HEK293 (cell line): Measurements from ENCODE around the gene TEX2.
"Not testable (repeated sequence)": the region's sequence is repeated elsewhere in the genome, so short reads cannot be mapped to it uniquely, and the experiment has no call there.

Experiments
- CTCF ChIA-PET: fragments of 350-600 bp; formaldehyde crosslinking; extraction: SDS; loops from one replicate; lab custom pipeline; 2021; ENCODE audit warnings: antibody characterized with exemption; lab: Yijun Ruan, JAX
- POLR2A ChIA-PET: fragments of 300-600 bp; formaldehyde crosslinking; extraction: SDS; loops from one replicate; lab custom pipeline; 2020; ENCODE audit warnings: antibody characterized with exemption, inconsistent platforms; lab: Yijun Ruan, JAX
- H3K27ac ChIP-seq: fragments of 200-500 bp; sonication (Bioruptor generic); 2 replicates; pipeline ENCODE4 v1.5.1; 2014; ENCODE audit warnings: low read depth, low read length, control low read depth, inconsistent platforms; ENCODE audit errors: extremely low read depth
- H3K36me3 ChIP-seq, 2 experiments: fragments of 200-500 bp in 1 of 2; sonication (Bioruptor generic) in 1 of 2; 1 replicate in 1 of 2; 2 replicates in 1 of 2; pipeline ENCODE4 v1.5.1; 2014 to 2017; ENCODE audit warnings: inconsistent platforms in 2 of 2, low read length in 2 of 2; ENCODE audit not compliant: control insufficient read depth in 2 of 2, insufficient read depth in 1 of 2
- H3K4me1 ChIP-seq: fragments of 200-500 bp; sonication (Bioruptor generic); 2 replicates; pipeline ENCODE4 v1.5.1; 2014; ENCODE audit warnings: mild to moderate bottlenecking, low read length, inconsistent platforms; ENCODE audit not compliant: control insufficient read depth, insufficient read depth
- H3K4me3 ChIP-seq: 2 replicates; pipeline ENCODE4 v1.5.1; 2011; ENCODE audit warnings: low read depth, mild to moderate bottlenecking, control low read depth, low read length, moderate library complexity
- H3K9me3 ChIP-seq: fragments of 200-500 bp; sonication (Bioruptor generic); 2 replicates; pipeline ENCODE4 v1.5.1; 2014; ENCODE audit warnings: low read depth, low read length, inconsistent platforms; ENCODE audit not compliant: control insufficient read depth, insufficient read depth
- EGR2 ChIP-seq: fragments of 450-650 bp; formaldehyde crosslinking; IDR thresholded peaks from 2 replicates; pipeline ENCODE4 v1.5.1; 2016; ENCODE audit warnings: low read depth, missing biosample characterization, missing genetic modification characterization
- GLIS1 ChIP-seq: fragments of 450-650 bp; formaldehyde crosslinking; IDR thresholded peaks from 2 replicates; pipeline ENCODE4 v1.5.1; 2016; ENCODE audit warnings: missing biosample characterization, missing genetic modification characterization
- IKZF3 ChIP-seq: fragments of 450-650 bp; IDR thresholded peaks from 2 replicates; pipeline ENCODE4 v1.5.0; 2018; ENCODE audit warnings: missing biosample characterization, mild to moderate bottlenecking, missing genetic modification characterization, moderate library complexity
- ZEB2 ChIP-seq: fragments of 450-650 bp; formaldehyde crosslinking; IDR thresholded peaks from 2 replicates; pipeline ENCODE4 v1.5.1; 2016; ENCODE audit warnings: missing biosample characterization, missing genetic modification characterization
- ZFHX2 ChIP-seq: fragments of 450-650 bp; formaldehyde crosslinking; conservative IDR thresholded peaks from 2 replicates; pipeline ENCODE4 v1.5.1; 2016; ENCODE audit warnings: missing biosample characterization, missing genetic modification characterization
- ZIC2 ChIP-seq: fragments of 450-650 bp; formaldehyde crosslinking; IDR thresholded peaks from 2 replicates; pipeline ENCODE4 v1.5.1; 2016; ENCODE audit warnings: missing biosample characterization, missing genetic modification characterization
- ZNF341 ChIP-seq: fragments of 450-650 bp; formaldehyde crosslinking; IDR thresholded peaks from 2 replicates; pipeline ENCODE4; 2016; ENCODE audit warnings: low read depth, missing biosample characterization, missing genetic modification characterization
- ZNF529 ChIP-seq: fragments of 450-650 bp; formaldehyde crosslinking; IDR thresholded peaks from 2 replicates; pipeline ENCODE4 v1.5.1; 2017; ENCODE audit warnings: missing genetic modification characterization, missing biosample characterization; ENCODE audit not compliant: insufficient replicate concordance
- ZNF610 ChIP-seq: fragments of 450-650 bp; formaldehyde crosslinking; IDR thresholded peaks from 2 replicates; pipeline ENCODE4 v1.5.1; 2016; ENCODE audit warnings: missing biosample characterization, missing genetic modification characterization, borderline replicate concordance
- ZNF624 ChIP-seq: fragments of 450-650 bp; formaldehyde crosslinking; IDR thresholded peaks from 2 replicates; pipeline ENCODE4 v1.5.1; 2017; ENCODE audit warnings: missing biosample characterization, missing genetic modification characterization
- ZNF658 ChIP-seq: fragments of 450-650 bp; formaldehyde crosslinking; IDR thresholded peaks from 2 replicates; pipeline ENCODE4; 2016; ENCODE audit warnings: missing biosample characterization, missing genetic modification characterization
- TF ChIP-seq, protein P1 (sequence below): fragments of 450-650 bp; formaldehyde crosslinking; IDR thresholded peaks from 2 replicates; pipeline ENCODE4 v1.5.1; 2016; ENCODE audit warnings: missing biosample characterization, missing genetic modification characterization
- TF ChIP-seq, protein P2 (sequence below): fragments of 450-650 bp; formaldehyde crosslinking; IDR thresholded peaks from 2 replicates; pipeline ENCODE4 v1.5.1; 2017; ENCODE audit warnings: missing biosample characterization, missing genetic modification characterization
- TF ChIP-seq, protein P3 (sequence below): fragments of 450-650 bp; formaldehyde crosslinking; IDR thresholded peaks from 2 replicates; pipeline ENCODE4 v1.5.1; 2016; ENCODE audit warnings: missing biosample characterization, missing genetic modification characterization

TEX2 gene

DNA sequence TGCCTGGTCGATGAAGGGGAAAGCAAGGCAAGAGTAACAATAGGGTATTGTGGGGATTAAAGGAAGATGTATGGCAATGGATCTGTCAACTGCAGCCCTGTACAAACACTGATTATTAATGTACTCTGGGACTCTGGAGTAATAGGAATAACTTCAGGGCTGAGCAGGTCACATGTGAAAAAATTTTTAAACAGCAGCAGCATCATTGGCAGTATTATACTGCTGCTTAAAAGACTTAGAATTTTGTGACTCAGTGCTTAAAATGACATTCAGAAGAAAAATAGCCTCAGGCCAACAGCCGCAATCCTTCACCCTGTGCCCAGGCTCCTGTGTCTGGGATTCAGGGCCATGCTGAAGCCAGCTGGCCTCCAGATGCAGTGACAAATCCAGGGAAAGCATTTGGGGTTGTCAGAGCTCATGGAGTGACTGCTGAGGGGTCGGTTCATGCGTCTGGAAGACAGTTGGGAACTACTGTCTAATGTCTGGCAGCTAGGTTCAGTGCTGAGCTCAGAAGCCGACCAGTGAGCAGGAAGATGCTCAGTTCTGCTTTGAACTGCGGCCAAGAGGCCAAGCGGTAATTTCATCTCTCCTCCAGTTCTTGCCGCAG, 22.2 kb downstream of the TEX2 start (continued):
- TF ChIP-seq, protein P1, sequence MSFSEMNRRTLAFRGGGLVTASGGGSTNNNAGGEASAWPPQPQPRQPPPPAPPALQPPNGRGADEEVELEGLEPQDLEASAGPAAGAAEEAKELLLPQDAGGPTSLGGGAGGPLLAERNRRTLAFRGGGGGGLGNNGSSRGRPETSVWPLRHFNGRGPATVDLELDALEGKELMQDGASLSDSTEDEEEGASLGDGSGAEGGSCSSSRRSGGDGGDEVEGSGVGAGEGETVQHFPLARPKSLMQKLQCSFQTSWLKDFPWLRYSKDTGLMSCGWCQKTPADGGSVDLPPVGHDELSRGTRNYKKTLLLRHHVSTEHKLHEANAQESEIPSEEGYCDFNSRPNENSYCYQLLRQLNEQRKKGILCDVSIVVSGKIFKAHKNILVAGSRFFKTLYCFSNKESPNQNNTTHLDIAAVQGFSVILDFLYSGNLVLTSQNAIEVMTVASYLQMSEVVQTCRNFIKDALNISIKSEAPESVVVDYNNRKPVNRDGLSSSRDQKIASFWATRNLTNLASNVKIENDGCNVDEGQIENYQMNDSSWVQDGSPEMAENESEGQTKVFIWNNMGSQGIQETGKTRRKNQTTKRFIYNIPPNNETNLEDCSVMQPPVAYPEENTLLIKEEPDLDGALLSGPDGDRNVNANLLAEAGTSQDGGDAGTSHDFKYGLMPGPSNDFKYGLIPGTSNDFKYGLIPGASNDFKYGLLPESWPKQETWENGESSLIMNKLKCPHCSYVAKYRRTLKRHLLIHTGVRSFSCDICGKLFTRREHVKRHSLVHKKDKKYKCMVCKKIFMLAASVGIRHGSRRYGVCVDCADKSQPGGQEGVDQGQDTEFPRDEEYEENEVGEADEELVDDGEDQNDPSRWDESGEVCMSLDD (tag by site-specific recombination), result no peak
- TF ChIP-seq IKZF3 (tag by site-specific recombination) (0 out of 2 replicates have a peak, but pooled peaks have one; percentile 33), ZNF529 (tag by site-specific recombination) (no peak), ZNF658 (tag by site-specific recombination) (no peak), ZNF624 (tag by site-specific recombination) (no peak)

DNA sequence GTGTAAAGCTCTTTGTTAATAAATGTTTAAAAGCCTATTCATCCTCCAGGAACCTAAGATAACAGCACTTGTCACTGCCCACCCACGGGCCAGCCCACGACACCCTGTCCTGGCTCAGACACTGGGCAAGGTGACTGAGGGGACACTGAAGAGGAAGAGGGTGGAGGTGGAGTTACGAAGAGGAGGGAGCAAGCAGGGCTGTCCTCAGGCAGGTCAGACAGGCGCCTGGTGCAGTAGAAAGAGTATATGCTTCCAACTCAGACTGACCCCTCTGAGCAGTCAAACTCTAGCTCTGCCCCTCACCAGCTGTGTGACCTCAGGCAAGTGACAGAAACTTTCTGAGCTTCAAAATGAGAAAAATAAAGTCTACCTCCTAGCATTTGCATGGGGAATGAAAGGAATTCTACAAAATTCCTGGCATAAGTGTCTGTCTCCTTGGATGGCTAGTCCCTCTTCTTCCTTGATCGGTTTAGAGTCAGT, 22.8 kb downstream of the TEX2 start:
- H3K27ac ChIP-seq, result no peak overlapping the region
- H3K9me3 ChIP-seq, result no peaks in the 10 kb centered on the region
- CTCF ChIA-PET, result interaction anchor here (1.3 kb wide), 1 partner anchor 338 kb away, joined by 3 read pairs; no protein-coding TSS in a partner anchor
- H3K4me1 ChIP-seq, result peaks cover 8% of the 10 kb centered on the region
- H3K36me3 ChIP-seq, result no peaks in the 10 kb centered on the region; a peak in 1 of 3 replicates
- TF ChIP-seq ZEB2, result no peak
- peak; percentile 95 for TF ChIP-seq EGR2 (tag by site-specific recombination)
- peak; percentile 97 for TF ChIP-seq ZFHX2 (tag by site-specific recombination)
- no peak overlapping the region for H3K4me3 ChIP-seq
- POLR2A ChIA-PET, result interaction anchor here (1.4 to 1.9 kb wide), 2 partner anchors 23 to 95 kb away, joined by 3 to 5 read pairs; no protein-coding TSS in a partner anchor

DNA sequence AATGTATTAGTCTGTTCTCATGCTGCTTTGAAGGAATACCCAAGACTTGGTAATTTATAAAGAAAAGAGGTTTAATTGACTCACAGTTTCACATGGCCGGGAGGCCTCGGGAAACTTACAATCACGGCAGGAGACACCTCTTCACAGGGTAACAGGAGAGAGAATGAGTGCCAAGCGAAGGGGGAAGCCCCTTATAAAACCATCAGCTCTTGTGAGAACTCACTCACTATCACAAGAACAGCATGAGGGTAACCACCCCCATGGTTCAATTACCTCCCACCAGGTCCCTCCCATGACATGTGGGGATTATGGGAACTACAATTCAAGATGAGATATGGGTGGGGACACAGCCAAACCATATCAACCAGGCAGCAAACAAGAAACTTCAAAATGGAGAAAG, 24.6 kb downstream of the TEX2 start:
- CTCF ChIA-PET, result interaction anchor here (0.8 kb wide), 1 partner anchor 10 kb away, joined by 4 read pairs; no protein-coding TSS in a partner anchor
- H3K4me1 ChIP-seq, H3K4me3 ChIP-seq, H3K36me3 ChIP-seq, POLR2A ChIA-PET, H3K27ac ChIP-seq, H3K9me3 ChIP-seq: not testable (repeated sequence)
- TF ChIP-seq, protein P2, sequence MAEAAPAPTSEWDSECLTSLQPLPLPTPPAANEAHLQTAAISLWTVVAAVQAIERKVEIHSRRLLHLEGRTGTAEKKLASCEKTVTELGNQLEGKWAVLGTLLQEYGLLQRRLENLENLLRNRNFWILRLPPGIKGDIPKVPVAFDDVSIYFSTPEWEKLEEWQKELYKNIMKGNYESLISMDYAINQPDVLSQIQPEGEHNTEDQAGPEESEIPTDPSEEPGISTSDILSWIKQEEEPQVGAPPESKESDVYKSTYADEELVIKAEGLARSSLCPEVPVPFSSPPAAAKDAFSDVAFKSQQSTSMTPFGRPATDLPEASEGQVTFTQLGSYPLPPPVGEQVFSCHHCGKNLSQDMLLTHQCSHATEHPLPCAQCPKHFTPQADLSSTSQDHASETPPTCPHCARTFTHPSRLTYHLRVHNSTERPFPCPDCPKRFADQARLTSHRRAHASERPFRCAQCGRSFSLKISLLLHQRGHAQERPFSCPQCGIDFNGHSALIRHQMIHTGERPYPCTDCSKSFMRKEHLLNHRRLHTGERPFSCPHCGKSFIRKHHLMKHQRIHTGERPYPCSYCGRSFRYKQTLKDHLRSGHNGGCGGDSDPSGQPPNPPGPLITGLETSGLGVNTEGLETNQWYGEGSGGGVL (tag by site-specific recombination), result 0 out of 2 replicates have a peak, but pooled peaks have one; percentile 13
- peak; percentile 57 for TF ChIP-seq GLIS1 (tag by site-specific recombination)
- peak; percentile 96 for TF ChIP-seq ZIC2 (tag by site-specific recombination)
- TF ChIP-seq ZFHX2 (tag by site-specific recombination), result peak; percentile 86
- TF ChIP-seq ZNF610 (tag by site-specific recombination), result peak; percentile 23; the same call in 1 of the 2 replicates
- TF ChIP-seq, protein P3, sequence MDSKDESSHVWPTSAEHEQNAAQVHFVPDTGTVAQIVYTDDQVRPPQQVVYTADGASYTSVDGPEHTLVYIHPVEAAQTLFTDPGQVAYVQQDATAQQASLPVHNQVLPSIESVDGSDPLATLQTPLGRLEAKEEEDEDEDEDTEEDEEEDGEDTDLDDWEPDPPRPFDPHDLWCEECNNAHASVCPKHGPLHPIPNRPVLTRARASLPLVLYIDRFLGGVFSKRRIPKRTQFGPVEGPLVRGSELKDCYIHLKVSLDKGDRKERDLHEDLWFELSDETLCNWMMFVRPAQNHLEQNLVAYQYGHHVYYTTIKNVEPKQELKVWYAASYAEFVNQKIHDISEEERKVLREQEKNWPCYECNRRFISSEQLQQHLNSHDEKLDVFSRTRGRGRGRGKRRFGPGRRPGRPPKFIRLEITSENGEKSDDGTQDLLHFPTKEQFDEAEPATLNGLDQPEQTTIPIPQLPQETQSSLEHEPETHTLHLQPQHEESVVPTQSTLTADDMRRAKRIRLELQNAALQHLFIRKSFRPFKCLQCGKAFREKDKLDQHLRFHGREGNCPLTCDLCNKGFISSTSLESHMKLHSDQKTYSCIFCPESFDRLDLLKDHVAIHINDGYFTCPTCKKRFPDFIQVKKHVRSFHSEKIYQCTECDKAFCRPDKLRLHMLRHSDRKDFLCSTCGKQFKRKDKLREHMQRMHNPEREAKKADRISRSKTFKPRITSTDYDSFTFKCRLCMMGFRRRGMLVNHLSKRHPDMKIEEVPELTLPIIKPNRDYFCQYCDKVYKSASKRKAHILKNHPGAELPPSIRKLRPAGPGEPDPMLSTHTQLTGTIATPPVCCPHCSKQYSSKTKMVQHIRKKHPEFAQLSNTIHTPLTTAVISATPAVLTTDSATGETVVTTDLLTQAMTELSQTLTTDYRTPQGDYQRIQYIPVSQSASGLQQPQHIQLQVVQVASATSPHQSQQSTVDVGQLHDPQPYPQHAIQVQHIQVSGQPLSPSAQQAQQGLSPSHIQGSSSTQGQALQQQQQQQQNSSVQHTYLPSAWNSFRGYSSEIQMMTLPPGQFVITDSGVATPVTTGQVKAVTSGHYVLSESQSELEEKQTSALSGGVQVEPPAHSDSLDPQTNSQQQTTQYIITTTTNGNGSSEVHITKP (tag by site-specific recombination), result peak; percentile 51
- TF ChIP-seq EGR2 (tag by site-specific recombination), result peak; percentile 88
- peak; percentile 43; the same call in 1 of the 2 replicates for TF ChIP-seq ZNF341 (tag by site-specific recombination)
